Keratinocyte (primary cell): ENCODE measurements around the gene ATF4. TPM values are rescaled to one million over a fixed set of nuclear protein-coding genes. Genes with fewer than 3 reads are reported as not detected.

Experiments used
- DNase-seq: peaks from one replicate; pipeline ENCODE4 v3.0.0-alpha.2; 2011; ENCODE audit warnings: low read depth, missing footprints, low spot score
- FAIRE-seq: peaks from 2 replicates; lab custom pipeline; 2011; peaks lifted over from hg19 to GRCh38; lab: Jason Lieb, UNC
- H2AFZ ChIP-seq: 2 replicates; pipeline ENCODE4 v1.6.0; 2012; ENCODE audit warnings: low read length, control low read depth, inconsistent platforms; ENCODE audit not compliant: control insufficient read depth
- H3K27ac ChIP-seq: 2 replicates; pipeline ENCODE4 v1.5.1; 2011; ENCODE audit warnings: low read length; ENCODE audit not compliant: control insufficient read depth, insufficient read depth
- H3K27me3 ChIP-seq: 3 replicates; pipeline ENCODE4 v1.6.0; 2011; ENCODE audit warnings: low read length; ENCODE audit not compliant: control insufficient read depth, insufficient read depth; ENCODE audit errors: extremely low read depth
- H3K36me3 ChIP-seq, 2 experiments: 2 replicates in 1 of 2; 3 replicates in 1 of 2; pipeline ENCODE4 v1.5.1; 2011; ENCODE audit warnings: low read length in 2 of 2, mild to moderate bottlenecking in 1 of 2; ENCODE audit not compliant: control insufficient read depth in 2 of 2, insufficient read depth in 2 of 2; ENCODE audit errors: extremely low read depth in 1 of 2
- H3K4me1 ChIP-seq: 3 replicates; pipeline ENCODE4 v1.5.1; 2011; ENCODE audit warnings: low read length; ENCODE audit not compliant: control insufficient read depth, insufficient read depth; ENCODE audit errors: extremely low read depth
- H3K4me2 ChIP-seq: 3 replicates; pipeline ENCODE4 v1.6.0; 2011; ENCODE audit warnings: low read depth, low read length; ENCODE audit not compliant: control insufficient read depth, insufficient read depth; ENCODE audit errors: extremely low read depth
- H3K4me3 ChIP-seq, 3 experiments: fragments of 200-600 bp in 1 of 3; sonication (generic) in 1 of 3; 2 replicates in 2 of 3; 3 replicates in 1 of 3; pipeline ENCODE4 v1.5.1; 2011 to 2016; ENCODE audit warnings: low read length in 3 of 3, mild to moderate bottlenecking in 3 of 3, control low read depth in 2 of 3, inconsistent platforms in 1 of 3, low read depth in 1 of 3, mixed read lengths in 1 of 3, mixed run types in 1 of 3, moderate library complexity in 1 of 3; ENCODE audit not compliant: control insufficient read depth in 2 of 3, insufficient read depth in 2 of 3; ENCODE audit errors: extremely low read depth in 1 of 3
- H3K79me2 ChIP-seq: 2 replicates; pipeline ENCODE4 v1.6.0; 2012; ENCODE audit warnings: low read length; ENCODE audit not compliant: control insufficient read depth, insufficient read depth
- H3K9ac ChIP-seq: 3 replicates; pipeline ENCODE4 v1.6.0; 2011; ENCODE audit warnings: low read length; ENCODE audit not compliant: control insufficient read depth, insufficient read depth; ENCODE audit errors: extremely low read depth
- H3K9me1 ChIP-seq: 3 replicates; pipeline ENCODE4 v1.6.0; 2011; ENCODE audit warnings: low read length; ENCODE audit not compliant: control insufficient read depth, insufficient read depth; ENCODE audit errors: extremely low read depth
- H3K9me3 ChIP-seq: 2 replicates; pipeline ENCODE4 v1.5.1; 2012; ENCODE audit warnings: low read depth, low read length; ENCODE audit not compliant: control insufficient read depth
- H4K20me1 ChIP-seq: 3 replicates; pipeline ENCODE4 v1.6.0; 2011; ENCODE audit warnings: low read length; ENCODE audit not compliant: control insufficient read depth, insufficient read depth; ENCODE audit errors: extremely low read depth
- CTCF ChIP-seq, 3 experiments: IDR thresholded peaks in 1 of 3; conservative IDR thresholded peaks in 1 of 3; optimal IDR thresholded peaks in 1 of 3; 2 replicates in 2 of 3; 3 replicates in 1 of 3; pipeline versions ENCODE3 to v1.5.1; 2011; ENCODE audit warnings: low read length in 3 of 3, mild to moderate bottlenecking in 3 of 3, moderate library complexity in 2 of 3, control low read depth in 1 of 3, inconsistent platforms in 1 of 3; ENCODE audit not compliant: insufficient read depth in 2 of 3; ENCODE audit errors: extremely low read depth in 1 of 3
- EZH2 ChIP-seq: IDR thresholded peaks from one replicate; pipeline ENCODE4 v1.6.1; 2012; ENCODE audit warnings: inconsistent platforms, mild to moderate bottlenecking, low read length, moderate library complexity
- dilution Hi-C: fragments of 300-500 bp; cut with MboI; formaldehyde crosslinking; loops from one replicate; pipeline ENCODE4 v1.7.0; 2020; ENCODE audit warnings: low sequenced_read_pairs; ENCODE audit not compliant: extremely low pct_ligation_motif_present
- polyA plus RNA-seq, 5 experiments: library from polyadenylated mRNA; depleted of rRNA in 3 of 5; stranded (reverse) in 3 of 5; stranded (forward) in 1 of 5; unstranded in 1 of 5; fragments of >200 nt; gene quantifications; 1 replicate in 1 of 5; 2 replicates in 3 of 5; 3 replicates in 1 of 5; pipeline versions ENCODE4 v1.2.1 to v1.2.3, GENCODE V29; 2011 to 2012; ENCODE audit warnings: missing spikeins in 2 of 5, low read depth in 1 of 5, low replicate concordance in 1 of 5

The ATF4 gene
- polyA plus RNA-seq, 1 donor (not counting 4 experiments of a cell fraction or from before 2014, with no cell fraction given) = 629 TPM

- Histone ChIP-seq H3K9me1 (no peaks in the 10 kb centered on the region), H3K79me2 (peaks cover 29% of the 10 kb centered on the region), H3K27me3 (no peaks in the 10 kb centered on the region), H3K27ac (no peak overlapping the region), H3K9ac (peak overlapping the region; percentile 35), H3K36me3 (peaks cover 6 to 12% of the 10 kb centered on the region in 2 experiments), H3K9me3 (no peaks in the 10 kb centered on the region), H3K4me2 (peak overlapping the region; percentile 76), H3K4me1 (peaks cover 31% of the 10 kb centered on the region), H4K20me1 (peaks cover under 1% of the 10 kb centered on the region), H3K4me3 (no peak overlapping the region), H2AFZ (peak overlapping the region; percentile 96)
- dilution Hi-C loops = no loop called here
- DNase-seq (no peak), FAIRE-seq (no peak)
- TF ChIP-seq EZH2 (no peak), CTCF (optimal IDR thresholded peaks at IDR 0.05 in 1 of 3, IDR thresholded peaks at IDR 0.05 in 1 of 3, conservative IDR thresholded peaks at IDR 0.05 in 1 of 3; ENCODE audit: extremely low read depth in 1 of 3, insufficient read depth in 2 of 3, low read length in 3 of 3) (no peak)
These were observed 13.7 kb downstream of the ATF4 start for GRCh38 chr22:39534092-39534506.

GRCh38 chr22:39534591-39535356 lies 14.4 kb downstream of the ATF4 start:
- FAIRE-seq = no peak
- no peaks in the 10 kb centered on the region for H4K20me1 ChIP-seq
- no peak overlapping the region for H3K27ac ChIP-seq
- peaks cover 25% of the 10 kb centered on the region for H3K79me2 ChIP-seq
- H3K4me2 ChIP-seq = peak overlapping the region; percentile 76
- dilution Hi-C loops = no loop called here
- no peak for DNase-seq
- no peak overlapping the region for H3K4me3 ChIP-seq
- H3K27me3 ChIP-seq = no peaks in the 10 kb centered on the region
- TF ChIP-seq CTCF (optimal IDR thresholded peaks at IDR 0.05 in 1 of 3, IDR thresholded peaks at IDR 0.05 in 1 of 3, conservative IDR thresholded peaks at IDR 0.05 in 1 of 3; ENCODE audit: extremely low read depth in 1 of 3, insufficient read depth in 2 of 3, low read length in 3 of 3) = peak; percentile 68 to 97 (median 95)
- TF ChIP-seq EZH2 = no peak
- H3K4me1 ChIP-seq = peaks cover 25% of the 10 kb centered on the region
- H3K9ac ChIP-seq = peak overlapping the region; percentile 35
- H3K9me1 ChIP-seq = no peaks in the 10 kb centered on the region
- peak overlapping the region; percentile 96 for H2AFZ ChIP-seq
- peaks cover 6% of the 10 kb centered on the region in 2 experiments for H3K36me3 ChIP-seq
- H3K9me3 ChIP-seq = no peaks in the 10 kb centered on the region
